ENCODE data around the gene SRBD1.
"Not testable (repeated sequence)": the region's sequence is repeated elsewhere in the genome, so short reads cannot be mapped to it uniquely, and the experiment has no call there.

SRBD1 gene

GRCh38 chr2:45459860-45460259 is 151.2 kb downstream of the SRBD1 start:
- no peak for DNase-seq

- DNase-seq, result peak; percentile 82
Measured at GRCh38 chr2:45458909-45459563, 152.0 kb downstream of the SRBD1 start.

GRCh38 chr2:45457211-45457945 is 153.7 kb downstream of the SRBD1 start:
- DNase-seq, result no peak

- DNase-seq, result peak; percentile 81
Measured at GRCh38 chr2:45452866-45453265, 158.2 kb downstream of the SRBD1 start.

- no peak for DNase-seq
Measured at GRCh38 chr2:45450634-45451033, 160.4 kb downstream of the SRBD1 start.

- no peak for DNase-seq
Measured at GRCh38 chr2:45448217-45448616, 162.8 kb downstream of the SRBD1 start.

- DNase-seq, result no peak
Measured at GRCh38 chr2:45446016-45446415, 165.1 kb downstream of the SRBD1 start.

GRCh38 chr2:45445037-45445436 is 166.0 kb downstream of the SRBD1 start:
- DNase-seq, result peak; percentile 75

- no peak for DNase-seq
Measured at GRCh38 chr2:45443012-45443411, 168.1 kb downstream of the SRBD1 start.

GRCh38 chr2:45442026-45442425 is 169.0 kb downstream of the SRBD1 start:
- DNase-seq, result no peak

- DNase-seq, result no peak
Measured at GRCh38 chr2:45441571-45441970, 169.5 kb downstream of the SRBD1 start.

GRCh38 chr2:45439788-45440773 is 171.0 kb downstream of the SRBD1 start:
- DNase-seq, result peak; percentile 61

- no peak for DNase-seq
Measured at GRCh38 chr2:45438872-45439665, 172.0 kb downstream of the SRBD1 start.

- no peak for DNase-seq
Measured at GRCh38 chr2:45436456-45436855, 174.6 kb downstream of the SRBD1 start.

GRCh38 chr2:45435316-45435715 is 175.8 kb downstream of the SRBD1 start:
- DNase-seq, result peak; percentile 99

- no peak for DNase-seq
Measured at GRCh38 chr2:45433363-45433762, 177.7 kb downstream of the SRBD1 start.

- peak; percentile 67 for DNase-seq
Measured at GRCh38 chr2:45432406-45432805, 178.7 kb downstream of the SRBD1 start.

GRCh38 chr2:45426025-45426424 is 185.0 kb downstream of the SRBD1 start:
- DNase-seq, result not testable (repeated sequence)

- no peak for DNase-seq
Measured at GRCh38 chr2:45422921-45423320, 188.1 kb downstream of the SRBD1 start.

GRCh38 chr2:45418532-45418931 is 192.5 kb downstream of the SRBD1 start:
- DNase-seq, result no peak

GRCh38 chr2:45415534-45416123 is 195.4 kb downstream of the SRBD1 start:
- DNase-seq, result no peak
